Gastroesophageal sphincter (tissue), 4 donors: Measurements from ENCODE around the gene NGB. TPM values are rescaled to one million over a fixed set of nuclear protein-coding genes. Genes with fewer than 3 reads are reported as not detected.
"Not testable (repeated sequence)": the region's sequence is repeated elsewhere in the genome, so short reads cannot be mapped to it uniquely, and the experiment has no call there.

ENCODE experiments used
- ATAC-seq: fragments of 150-250 bp; one replicate; pipeline ENCODE4 v1.9.1; 2016; ENCODE audit warnings: mild to moderate bottlenecking, moderate library complexity
- H3K27ac ChIP-seq, 4 donors: fragments of 200-600 bp; sonication (generic) in 3 of 4; 1 replicate in 3 of 4; 2 replicates in 1 of 4; pipeline ENCODE4 v1.5.1; 2016 to 2019
- H3K27me3 ChIP-seq: fragments of 200-600 bp; sonication (generic); one replicate; pipeline ENCODE4 v1.5.1; 2019
- H3K36me3 ChIP-seq, 2 donors: fragments of 200-600 bp; sonication (generic); one replicate each; pipeline ENCODE4 v1.5.1; 2019; ENCODE audit warnings: control low read depth in 1 of 2
- H3K4me1 ChIP-seq, 3 donors: fragments of 200-600 bp; sonication (generic); 1 replicate in 2 of 3; 2 replicates in 1 of 3; pipeline ENCODE4 v1.5.1; 2016 to 2019; ENCODE audit warnings: control low read depth in 2 of 3
- H3K4me3 ChIP-seq, 2 donors: fragments of 200-600 bp; sonication (generic); one replicate each; pipeline ENCODE4 v1.5.1; 2019; ENCODE audit warnings: mild to moderate bottlenecking in 1 of 2, moderate library complexity in 1 of 2
- H3K9me3 ChIP-seq, 3 donors: fragments of 200-600 bp; sonication (generic); one replicate each; pipeline ENCODE4 v1.5.1; 2017 to 2019; ENCODE audit warnings: control low read depth in 2 of 3
- EP300 ChIP-seq: sonication (generic); formaldehyde crosslinking; IDR thresholded peaks from one replicate; pipeline ENCODE4 v1.6.1; 2017; ENCODE audit warnings: antibody characterized with exemption, mild to moderate bottlenecking
- POLR2A ChIP-seq, 2 donors: fragments of 450-650 bp; IDR thresholded peaks; one replicate each; pipeline ENCODE4 v1.6.1; 2017; ENCODE audit warnings: antibody characterized with exemption in 2 of 2, mild to moderate bottlenecking in 2 of 2, moderate library complexity in 1 of 2
- POLR2AphosphoS5 ChIP-seq: sonication (generic); formaldehyde crosslinking; IDR thresholded peaks from one replicate; pipeline ENCODE4 v1.6.1; 2017; ENCODE audit warnings: antibody characterized with exemption
- WGBS, 2 donors: methylation state at CpG; one replicate each; pipeline ENCODE4 v1.1.5; 2018; ENCODE audit warnings: low coverage in 1 of 2; 5-methylcytosine and 5-hydroxymethylcytosine counted together
- total RNA-seq, 4 donors: library from RNA; depleted of rRNA; stranded (reverse); fragments of >200 nt; gene quantifications; one replicate each; pipeline ENCODE4 v1.1.0, GENCODE V29; 2016
- TF ChIP-seq, protein P1 (sequence below), 4 experiments: fragments of 200-600 bp in 2 of 4; fragments of 450-650 bp in 2 of 4; sonication (generic) in 1 of 4; IDR thresholded peaks; one replicate each; pipeline ENCODE4 v1.5.1; 2017 to 2019; ENCODE audit warnings: antibody characterized with exemption in 4 of 4, mild to moderate bottlenecking in 2 of 4, moderate library complexity in 2 of 4

NGB gene
- total RNA-seq, 4 donors from 2014 or later = 0.27 to 2.0 (median 1.2) TPM; not detected in 1

- WGBS, 2 donors = 73 to 92% methylated on average over 2 of the region's 6 CpGs
- no peak overlapping the region for H3K4me3 ChIP-seq
- no peaks in the 10 kb centered on the region for H3K27me3 ChIP-seq
- H3K36me3 ChIP-seq = peaks cover 4 to 97% of the 10 kb centered on the region in 2 donors
- H3K9me3 ChIP-seq = no peaks in the 10 kb centered on the region
- H3K27ac ChIP-seq = no peak overlapping the region
- no peak for ATAC-seq
- TF ChIP-seq, protein P1, sequence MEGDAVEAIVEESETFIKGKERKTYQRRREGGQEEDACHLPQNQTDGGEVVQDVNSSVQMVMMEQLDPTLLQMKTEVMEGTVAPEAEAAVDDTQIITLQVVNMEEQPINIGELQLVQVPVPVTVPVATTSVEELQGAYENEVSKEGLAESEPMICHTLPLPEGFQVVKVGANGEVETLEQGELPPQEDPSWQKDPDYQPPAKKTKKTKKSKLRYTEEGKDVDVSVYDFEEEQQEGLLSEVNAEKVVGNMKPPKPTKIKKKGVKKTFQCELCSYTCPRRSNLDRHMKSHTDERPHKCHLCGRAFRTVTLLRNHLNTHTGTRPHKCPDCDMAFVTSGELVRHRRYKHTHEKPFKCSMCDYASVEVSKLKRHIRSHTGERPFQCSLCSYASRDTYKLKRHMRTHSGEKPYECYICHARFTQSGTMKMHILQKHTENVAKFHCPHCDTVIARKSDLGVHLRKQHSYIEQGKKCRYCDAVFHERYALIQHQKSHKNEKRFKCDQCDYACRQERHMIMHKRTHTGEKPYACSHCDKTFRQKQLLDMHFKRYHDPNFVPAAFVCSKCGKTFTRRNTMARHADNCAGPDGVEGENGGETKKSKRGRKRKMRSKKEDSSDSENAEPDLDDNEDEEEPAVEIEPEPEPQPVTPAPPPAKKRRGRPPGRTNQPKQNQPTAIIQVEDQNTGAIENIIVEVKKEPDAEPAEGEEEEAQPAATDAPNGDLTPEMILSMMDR (IDR thresholded peaks at IDR 0.05) = no peak
- TF ChIP-seq POLR2AphosphoS5 (no peak), EP300 (no peak), POLR2A (IDR thresholded peaks at IDR 0.05) (no peak)
- no peaks in the 10 kb centered on the region for H3K4me1 ChIP-seq
These were observed 10.9 kb upstream of the NGB start for GRCh38 chr14:77281852-77282410.

GRCh38 chr14:77280921-77281320 lies 9.9 kb upstream of the NGB start:
- H3K4me3 ChIP-seq, ATAC-seq, H3K4me1 ChIP-seq, H3K9me3 ChIP-seq, H3K27me3 ChIP-seq, H3K27ac ChIP-seq: not testable (repeated sequence)
- peaks cover 0 to 97% of the 10 kb centered on the region in 2 donors for H3K36me3 ChIP-seq
- 94 to 96% methylated on average over 4 of the region's 4 CpGs for WGBS, 2 donors

GRCh38 chr14:77279719-77280118 lies 8.7 kb upstream of the NGB start:
- no peak for TF ChIP-seq EP300
- TF ChIP-seq POLR2AphosphoS5 = no peak
- TF ChIP-seq POLR2A (IDR thresholded peaks at IDR 0.05) = no peak
- TF ChIP-seq, protein P1 (IDR thresholded peaks at IDR 0.05) = no peak
- 82 to 100% methylated on average over 1 to 3 of the region's 13 CpGs for WGBS, 2 donors
- peaks cover 0 to 95% of the 10 kb centered on the region in 2 donors for H3K36me3 ChIP-seq

DNA sequence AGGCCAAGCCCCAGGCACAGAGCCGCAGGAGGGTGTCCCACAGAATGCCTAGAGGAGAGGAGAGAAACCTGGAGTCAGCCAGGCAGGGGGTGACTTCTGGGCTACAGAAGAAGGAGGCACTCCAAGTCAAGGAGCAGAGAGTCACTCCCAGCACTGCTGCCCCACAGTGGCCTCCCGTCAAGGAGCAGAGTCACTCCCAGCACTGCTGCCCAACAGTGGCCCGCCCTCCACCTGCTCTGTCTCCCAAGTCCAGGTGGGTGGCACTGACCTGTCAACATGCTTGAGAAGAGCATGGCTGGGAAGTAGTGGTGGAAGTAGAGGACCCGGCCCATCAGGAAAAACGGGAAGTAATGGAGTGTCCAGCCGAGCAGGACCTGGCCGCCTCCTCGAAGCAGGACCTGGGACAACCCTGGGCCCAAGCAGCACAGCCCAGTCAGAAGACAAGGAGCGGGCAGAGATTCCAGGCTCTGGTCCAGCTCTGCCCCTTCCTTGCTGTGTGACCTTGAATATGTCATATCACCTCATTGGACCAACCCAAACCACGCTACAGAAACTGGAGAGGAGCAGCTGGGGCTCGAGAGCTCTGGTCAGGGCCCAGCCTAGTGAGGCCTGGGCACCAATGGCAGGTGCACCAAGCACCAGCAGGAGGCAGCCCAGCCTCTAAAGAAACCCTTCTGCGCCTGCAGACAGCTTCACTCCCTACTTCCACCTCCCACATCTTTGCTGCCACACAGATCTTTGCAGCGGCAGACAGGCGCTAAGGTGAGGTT lies 7.6 kb upstream of the NGB start:
- no peak for ATAC-seq
- 93 to 100% methylated on average over 1 to 8 of the region's 14 CpGs for WGBS, 2 donors
- Histone ChIP-seq H3K4me1 (no peaks in the 10 kb centered on the region), H3K4me3 (no peak overlapping the region), H3K9me3 (peaks cover 0 to 10% (median 0%) of the 10 kb centered on the region in 3 donors), H3K36me3 (peaks cover 0 to 89% of the 10 kb centered on the region in 2 donors), H3K27me3 (peaks cover 6% of the 10 kb centered on the region), H3K27ac (no peak overlapping the region)
- no peak for TF ChIP-seq EP300
- no peak for TF ChIP-seq POLR2A (IDR thresholded peaks at IDR 0.05)
- TF ChIP-seq, protein P1 (IDR thresholded peaks at IDR 0.05) = no peak
- no peak for TF ChIP-seq POLR2AphosphoS5

More at GRCh38 chr14:77279719-77280118, 8.7 kb upstream of the NGB start:
- Histone ChIP-seq H3K4me1 (no peaks in the 10 kb centered on the region), H3K27me3 (no peaks in the 10 kb centered on the region), H3K9me3 (no peaks in the 10 kb centered on the region), H3K27ac (no peak overlapping the region), H3K4me3 (no peak overlapping the region)
- ATAC-seq = no peak

DNA sequence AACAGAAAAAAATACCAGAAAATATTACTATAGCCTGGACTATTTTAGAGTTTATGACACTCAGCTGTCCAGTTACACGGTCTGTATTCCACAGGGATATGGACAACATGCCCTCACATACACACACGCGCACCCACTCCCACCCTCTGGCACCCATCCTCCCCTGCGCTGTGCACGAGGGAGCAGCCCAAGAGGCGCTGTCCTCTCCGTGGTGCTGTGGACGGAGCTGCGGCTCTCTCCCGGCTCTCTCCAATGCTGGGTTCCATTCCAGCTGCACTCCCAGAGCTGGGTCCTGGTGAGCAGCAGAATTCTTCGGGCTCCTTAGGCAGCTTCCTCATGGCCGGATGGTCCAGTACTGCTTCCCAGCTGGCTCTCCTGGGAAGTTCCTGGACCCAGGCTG lies 6.0 kb upstream of the NGB start:
- no peak overlapping the region for H3K27ac ChIP-seq
- ATAC-seq = no peak
- no peak for TF ChIP-seq EP300
- no peak for TF ChIP-seq POLR2AphosphoS5
- TF ChIP-seq, protein P1 (IDR thresholded peaks at IDR 0.05) = no peak
- no peak for TF ChIP-seq POLR2A (IDR thresholded peaks at IDR 0.05)
- peaks cover 0 to 72% of the 10 kb centered on the region in 2 donors for H3K36me3 ChIP-seq
- H3K4me3 ChIP-seq = no peak overlapping the region
- 90 to 91% methylated on average over 7 to 10 of the region's 12 CpGs for WGBS, 2 donors
- no peaks in the 10 kb centered on the region for H3K4me1 ChIP-seq
- peaks cover 0 to 14% (median 0%) of the 10 kb centered on the region in 3 donors for H3K9me3 ChIP-seq
- peaks cover 23% of the 10 kb centered on the region for H3K27me3 ChIP-seq
